Vagina (tissue), 2 donors: ENCODE measurements around the gene CMTR1. TPM values are rescaled to one million over a fixed set of nuclear protein-coding genes. Genes with fewer than 3 reads are reported as not detected.

Source experiments
- DNase-seq, 2 donors: peaks; one replicate each; pipeline ENCODE4 v3.0.0-alpha.2; 2017; ENCODE audit errors: extremely low spot score in 2 of 2
- H3K27ac ChIP-seq: fragments of 200-600 bp; sonication (generic); one replicate; pipeline ENCODE4 v1.5.1; 2019
- H3K27me3 ChIP-seq: fragments of 200-600 bp; sonication (generic); one replicate; pipeline ENCODE4 v1.5.1; 2019
- H3K36me3 ChIP-seq, 2 donors: fragments of 200-600 bp; sonication (generic); one replicate each; pipeline ENCODE4 v1.5.1; 2017 to 2019
- H3K4me1 ChIP-seq: fragments of 200-600 bp; sonication (generic); one replicate; pipeline ENCODE4 v1.5.1; 2019
- H3K4me3 ChIP-seq, 2 donors: fragments of 200-600 bp; sonication (generic); 1 replicate in 1 of 2; 2 replicates in 1 of 2; pipeline ENCODE4 v1.5.1; 2016 to 2019
- H3K9me3 ChIP-seq: fragments of 200-600 bp; sonication (generic); one replicate; pipeline ENCODE4 v1.5.1; 2019
- CTCF ChIP-seq, 3 experiments: fragments of 450-650 bp in 2 of 3; fragments of 200-600 bp in 1 of 3; sonication (generic) in 1 of 3; IDR thresholded peaks; one replicate each; pipeline ENCODE4 v1.5.1; 2017 to 2019; ENCODE audit warnings: antibody characterized with exemption in 3 of 3, mild to moderate bottlenecking in 2 of 3, moderate library complexity in 2 of 3
- POLR2A ChIP-seq, 2 donors: fragments of 450-650 bp; IDR thresholded peaks; one replicate each; pipeline ENCODE4 v1.6.1; 2017; ENCODE audit warnings: antibody characterized with exemption in 2 of 2, mild to moderate bottlenecking in 2 of 2, moderate library complexity in 2 of 2
- POLR2AphosphoS5 ChIP-seq, 2 donors: sonication (generic); formaldehyde crosslinking; IDR thresholded peaks; one replicate each; pipeline ENCODE4 v1.9.0; 2017; ENCODE audit warnings: antibody characterized with exemption in 2 of 2, mild to moderate bottlenecking in 2 of 2, low read depth in 1 of 2; ENCODE audit not compliant: insufficient read depth in 1 of 2
- intact Hi-C: fragments of 100-400 bp; cut with DNase I; formaldehyde crosslinking; loops from one replicate; pipeline ENCODE4 v1.15.1; 2023
- total RNA-seq: library from RNA; depleted of rRNA; stranded (reverse); fragments of >200 nt; gene quantifications from one replicate; pipeline ENCODE4 v1.2.3, GENCODE V29; 2016

CMTR1 gene, protein sequence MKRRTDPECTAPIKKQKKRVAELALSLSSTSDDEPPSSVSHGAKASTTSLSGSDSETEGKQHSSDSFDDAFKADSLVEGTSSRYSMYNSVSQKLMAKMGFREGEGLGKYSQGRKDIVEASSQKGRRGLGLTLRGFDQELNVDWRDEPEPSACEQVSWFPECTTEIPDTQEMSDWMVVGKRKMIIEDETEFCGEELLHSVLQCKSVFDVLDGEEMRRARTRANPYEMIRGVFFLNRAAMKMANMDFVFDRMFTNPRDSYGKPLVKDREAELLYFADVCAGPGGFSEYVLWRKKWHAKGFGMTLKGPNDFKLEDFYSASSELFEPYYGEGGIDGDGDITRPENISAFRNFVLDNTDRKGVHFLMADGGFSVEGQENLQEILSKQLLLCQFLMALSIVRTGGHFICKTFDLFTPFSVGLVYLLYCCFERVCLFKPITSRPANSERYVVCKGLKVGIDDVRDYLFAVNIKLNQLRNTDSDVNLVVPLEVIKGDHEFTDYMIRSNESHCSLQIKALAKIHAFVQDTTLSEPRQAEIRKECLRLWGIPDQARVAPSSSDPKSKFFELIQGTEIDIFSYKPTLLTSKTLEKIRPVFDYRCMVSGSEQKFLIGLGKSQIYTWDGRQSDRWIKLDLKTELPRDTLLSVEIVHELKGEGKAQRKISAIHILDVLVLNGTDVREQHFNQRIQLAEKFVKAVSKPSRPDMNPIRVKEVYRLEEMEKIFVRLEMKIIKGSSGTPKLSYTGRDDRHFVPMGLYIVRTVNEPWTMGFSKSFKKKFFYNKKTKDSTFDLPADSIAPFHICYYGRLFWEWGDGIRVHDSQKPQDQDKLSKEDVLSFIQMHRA
- 24.3 TPM for total RNA-seq

DNA sequence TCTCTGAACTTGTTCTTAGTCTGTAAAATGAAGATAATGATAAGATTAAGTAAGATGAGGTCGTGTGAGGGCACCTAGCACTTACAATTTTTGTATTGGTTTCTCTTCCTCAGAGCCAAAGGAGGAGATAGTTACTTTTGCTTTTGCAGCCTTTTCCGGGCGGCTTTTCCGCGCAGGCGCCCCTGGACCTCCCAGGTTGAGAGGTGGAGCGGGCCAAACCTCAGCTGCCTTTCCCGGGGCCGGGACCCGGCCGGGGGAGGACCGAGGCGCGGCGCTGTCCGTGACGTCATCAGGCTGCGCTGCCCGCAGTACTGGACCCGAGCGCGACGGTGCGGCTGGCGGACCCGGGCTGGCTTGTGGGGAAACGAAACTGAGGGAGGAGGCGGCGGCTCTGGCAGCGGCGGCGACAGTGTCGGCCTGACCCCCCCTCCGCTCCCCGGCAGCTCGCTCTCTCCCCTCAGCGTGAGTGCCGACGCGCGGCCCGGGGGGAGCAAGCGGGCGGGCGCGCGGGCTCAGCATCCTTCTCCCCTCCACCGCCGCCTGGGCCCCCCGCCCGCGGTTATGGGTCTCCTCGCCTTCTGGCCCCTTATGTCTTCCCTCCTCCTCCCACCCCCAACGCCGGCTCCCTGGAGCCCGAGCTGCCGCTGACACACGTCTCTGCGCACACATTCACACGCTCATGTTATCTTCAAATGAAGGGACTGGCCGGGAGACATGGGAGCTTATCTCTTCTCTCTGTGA, at the start of gene CMTR1:
TSS of gene CMTR1 (plus strand) at position 306 of the 741 bp plus-strand sequence. CDS start 2,409 bp downstream, outside the sequence.
- peak within 1 kb of the TSS; percentile 87 to 94 for H3K4me3 ChIP-seq
- H3K9me3 ChIP-seq: no peaks in the 10 kb centered on the region
- peak in 1 of 2 donors; percentile 92 for DNase-seq
- peaks cover 0 to 19% of the 10 kb centered on the region in 2 donors for H3K36me3 ChIP-seq
- intact Hi-C loops: no loop called here
- H3K27me3 ChIP-seq: no peaks in the 10 kb centered on the region
- peaks cover 16% of the 10 kb centered on the region for H3K4me1 ChIP-seq
- peak within 1 kb of the TSS; percentile 90 for H3K27ac ChIP-seq
- TF ChIP-seq POLR2A (IDR thresholded peaks at IDR 0.05) (peak in 1 of 2 donors; percentile 48), CTCF (IDR thresholded peaks at IDR 0.05) (peak in 2 of 3 experiments; percentile 8 to 31), POLR2AphosphoS5 (IDR thresholded peaks at IDR 0.05; ENCODE audit: insufficient read depth in 1 of 2, low read depth in 1 of 2) (peak; percentile 83 to 88)

- H3K36me3 ChIP-seq: peaks cover 0 to 59% of the 10 kb centered on the region in 2 donors
Measured at GRCh38 chr6:37388578-37388977, 44.4 kb upstream of the CMTR1 start.

GRCh38 chr6:37389857-37390256, 43.2 kb upstream of the CMTR1 start:
- no peak overlapping the region for H3K27ac ChIP-seq
- H3K4me1 ChIP-seq: no peaks in the 10 kb centered on the region
- no peaks in the 10 kb centered on the region for H3K27me3 ChIP-seq
- no peak overlapping the region for H3K4me3 ChIP-seq
- intact Hi-C loops: no loop called here
- DNase-seq: no peak
- peaks cover 0 to 54% of the 10 kb centered on the region in 2 donors for H3K36me3 ChIP-seq
- no peaks in the 10 kb centered on the region for H3K9me3 ChIP-seq
- TF ChIP-seq POLR2A (IDR thresholded peaks at IDR 0.05) (no peak), CTCF (IDR thresholded peaks at IDR 0.05) (no peak), POLR2AphosphoS5 (IDR thresholded peaks at IDR 0.05; ENCODE audit: insufficient read depth in 1 of 2, low read depth in 1 of 2) (no peak)

More at GRCh38 chr6:37388578-37388977, 44.4 kb upstream of the CMTR1 start:
- no peak for DNase-seq
- intact Hi-C loops: no loop called here
- H3K9me3 ChIP-seq: no peaks in the 10 kb centered on the region
- H3K4me3 ChIP-seq: no peak overlapping the region
- no peaks in the 10 kb centered on the region for H3K4me1 ChIP-seq
- TF ChIP-seq POLR2A (IDR thresholded peaks at IDR 0.05) (no peak), POLR2AphosphoS5 (IDR thresholded peaks at IDR 0.05; ENCODE audit: insufficient read depth in 1 of 2, low read depth in 1 of 2) (no peak), CTCF (IDR thresholded peaks at IDR 0.05) (no peak)
- H3K27ac ChIP-seq: no peak overlapping the region
- no peaks in the 10 kb centered on the region for H3K27me3 ChIP-seq

GRCh38 chr6:37391120-37391519, 41.9 kb upstream of the CMTR1 start:
- H3K4me1 ChIP-seq: no peaks in the 10 kb centered on the region
- TF ChIP-seq CTCF (IDR thresholded peaks at IDR 0.05) (no peak), POLR2AphosphoS5 (IDR thresholded peaks at IDR 0.05; ENCODE audit: insufficient read depth in 1 of 2, low read depth in 1 of 2) (no peak), POLR2A (IDR thresholded peaks at IDR 0.05) (no peak)
- H3K27ac ChIP-seq: no peak overlapping the region
- H3K36me3 ChIP-seq: peaks cover 0 to 49% of the 10 kb centered on the region in 2 donors
- no peaks in the 10 kb centered on the region for H3K9me3 ChIP-seq
- no peaks in the 10 kb centered on the region for H3K27me3 ChIP-seq
- intact Hi-C loops: no loop called here
- no peak for DNase-seq
- no peak overlapping the region for H3K4me3 ChIP-seq
